IPS-NIHi7 (cell line): ENCODE measurements around the gene SORCS2.

Experiments used
- DNase-seq: peaks from one replicate; pipeline ENCODE4 v3.0.0; 2012; ENCODE audit warnings: mixed read lengths; ENCODE audit errors: extremely low spot score

Gene SORCS2

DNA sequence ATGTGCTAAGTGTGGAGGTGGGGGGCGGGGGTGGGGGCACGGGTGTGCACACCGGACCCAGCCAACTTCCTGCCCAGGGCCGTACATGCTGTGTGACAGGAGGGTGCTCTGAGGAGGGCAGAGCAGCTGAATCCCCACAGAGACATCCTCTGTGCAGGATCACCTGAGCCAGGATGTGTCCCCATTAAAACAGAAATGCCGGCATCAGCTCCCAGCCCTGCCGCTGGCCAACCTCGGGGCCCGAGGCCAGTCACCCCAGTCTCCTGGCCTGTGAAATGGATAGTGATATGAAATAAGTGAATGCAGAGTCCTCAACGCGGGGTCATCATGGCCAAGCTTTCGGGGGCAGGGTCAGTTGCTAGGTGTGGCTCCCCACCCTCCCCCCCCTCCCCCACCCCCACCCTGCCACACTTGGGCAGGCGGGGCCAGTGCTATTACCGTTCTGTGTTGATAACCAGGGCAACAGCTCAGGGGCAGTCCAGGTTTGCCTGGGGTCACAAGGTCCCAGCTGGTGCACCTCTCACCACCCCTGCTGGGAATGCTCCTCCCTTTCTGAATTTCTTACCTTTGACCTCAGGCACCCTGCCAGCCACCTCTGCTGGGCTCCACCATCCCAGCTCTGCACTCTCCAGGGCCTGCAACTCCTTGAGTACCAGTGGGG is 469.6 kb downstream of the SORCS2 start:
- no peak for DNase-seq

DNA sequence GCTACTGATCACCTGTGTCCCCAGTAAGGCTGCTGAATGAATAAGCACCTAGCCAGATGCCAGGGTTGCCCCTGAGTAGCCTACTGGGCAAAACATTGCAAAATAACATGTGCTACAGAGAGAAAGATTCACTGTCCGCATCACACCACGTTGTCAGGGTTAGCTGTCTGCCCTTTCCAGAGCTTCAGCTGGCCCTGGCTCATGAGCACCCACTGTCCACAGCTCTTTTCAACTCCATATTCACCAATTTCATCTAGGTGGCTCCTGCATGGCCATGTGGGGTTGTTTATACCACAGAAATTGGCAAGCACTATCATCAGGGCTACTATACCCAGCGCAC is 470.1 kb downstream of the SORCS2 start:
- no peak for DNase-seq

DNA sequence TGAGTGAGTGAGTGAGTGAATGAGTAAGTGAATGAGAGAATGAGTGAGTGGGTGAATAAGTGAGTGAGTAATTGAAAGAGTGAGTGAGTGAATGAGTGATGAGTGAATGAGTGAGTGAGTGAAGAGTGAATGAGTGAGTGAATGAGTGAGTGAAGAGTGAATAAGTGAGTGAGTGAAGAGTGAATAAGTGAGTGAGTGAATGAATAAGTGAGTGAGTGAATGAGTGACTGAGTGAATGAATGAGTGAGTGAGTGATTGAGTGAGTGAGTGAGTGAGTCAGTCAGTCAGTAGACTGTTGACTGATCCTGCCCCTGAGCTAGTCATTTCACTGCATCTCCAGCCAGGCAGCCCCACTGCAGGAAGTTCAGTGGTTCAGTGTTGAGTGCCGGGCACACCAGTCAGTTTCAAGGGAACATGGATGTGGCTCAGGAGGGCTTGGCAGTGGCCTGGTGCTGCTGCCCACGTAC is 470.8 kb downstream of the SORCS2 start:
- no peak for DNase-seq

DNA sequence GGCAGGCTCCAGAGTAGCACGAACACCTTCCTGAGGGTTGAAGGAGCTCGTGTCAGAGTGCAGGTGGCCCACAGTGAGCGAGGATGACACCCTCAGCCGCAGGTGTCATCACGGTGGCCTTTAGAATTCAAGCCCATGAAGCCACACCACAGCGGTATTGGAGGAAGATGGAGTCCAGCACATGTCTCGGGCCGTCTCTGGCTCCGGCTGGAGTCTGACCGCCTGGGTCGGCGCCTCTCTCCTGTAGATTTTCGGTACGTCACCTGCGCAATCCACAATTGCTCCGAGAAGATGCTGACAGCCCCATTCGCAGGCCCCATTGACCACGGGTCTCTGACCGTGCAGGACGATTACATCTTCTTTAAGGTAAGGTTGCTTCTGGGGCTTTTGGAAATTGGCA is 471.8 kb downstream of the SORCS2 start:
- no peak for DNase-seq

DNA sequence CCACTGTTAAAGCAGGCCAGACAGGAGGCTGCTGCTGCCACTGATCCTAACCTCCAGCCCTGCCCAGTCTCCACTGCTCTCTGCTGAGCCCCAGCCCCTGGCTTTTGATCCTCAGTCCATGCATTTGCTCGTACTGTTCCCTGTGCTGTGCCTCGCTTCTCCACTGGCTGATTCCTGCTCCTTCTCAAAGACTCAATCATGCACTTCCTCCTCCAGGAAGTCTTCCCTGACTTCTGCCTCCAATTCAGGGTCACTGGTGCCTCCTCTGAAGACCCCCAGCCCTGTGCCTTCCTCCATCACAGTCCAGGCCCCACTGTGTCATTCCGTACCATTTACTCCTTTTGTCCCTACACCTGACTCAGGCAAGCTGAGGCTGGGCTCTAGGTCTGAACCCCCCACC is 473.0 kb downstream of the SORCS2 start:
- no peak for DNase-seq

DNA sequence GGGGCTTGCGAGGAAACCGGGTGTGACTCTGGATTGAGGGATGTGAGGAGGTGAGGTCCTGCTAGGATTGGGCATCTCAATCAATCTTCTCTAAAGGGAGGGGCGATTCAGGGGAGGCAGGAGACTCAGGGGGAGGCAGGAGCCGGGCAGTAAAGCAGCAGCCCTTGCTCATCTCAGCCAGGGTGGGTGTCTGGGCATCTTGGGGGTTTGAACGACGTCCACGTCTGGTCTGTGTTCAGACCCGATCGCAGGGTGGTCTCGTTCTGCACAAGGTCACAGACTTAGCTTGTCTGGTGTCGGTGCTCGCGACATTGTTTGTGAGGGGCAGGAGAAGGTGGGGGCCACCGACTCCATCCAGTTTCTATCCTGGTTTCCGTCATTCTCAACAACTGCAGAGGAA is 473.7 kb downstream of the SORCS2 start:
- DNase-seq, result no peak

DNA sequence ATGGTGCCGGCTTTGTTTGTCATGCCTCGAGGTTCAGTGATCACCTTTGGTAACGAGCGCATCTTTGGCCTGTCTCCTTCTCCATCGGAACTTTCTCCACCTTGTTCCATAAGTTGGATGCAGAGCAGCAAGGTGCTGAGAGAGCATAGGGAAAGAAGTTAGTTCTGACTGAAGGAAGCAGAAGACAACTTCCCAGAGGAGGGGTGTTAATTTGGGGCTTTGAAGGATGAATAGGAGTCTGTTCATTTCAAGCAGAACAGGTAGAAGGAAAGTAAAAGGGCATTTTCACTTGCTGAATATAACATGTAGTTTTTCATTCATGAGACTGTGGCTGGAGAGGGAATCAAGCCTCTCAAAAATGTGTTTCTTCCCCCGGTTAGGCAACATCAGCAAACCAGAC is 474.4 kb downstream of the SORCS2 start:
- DNase-seq, result no peak

DNA sequence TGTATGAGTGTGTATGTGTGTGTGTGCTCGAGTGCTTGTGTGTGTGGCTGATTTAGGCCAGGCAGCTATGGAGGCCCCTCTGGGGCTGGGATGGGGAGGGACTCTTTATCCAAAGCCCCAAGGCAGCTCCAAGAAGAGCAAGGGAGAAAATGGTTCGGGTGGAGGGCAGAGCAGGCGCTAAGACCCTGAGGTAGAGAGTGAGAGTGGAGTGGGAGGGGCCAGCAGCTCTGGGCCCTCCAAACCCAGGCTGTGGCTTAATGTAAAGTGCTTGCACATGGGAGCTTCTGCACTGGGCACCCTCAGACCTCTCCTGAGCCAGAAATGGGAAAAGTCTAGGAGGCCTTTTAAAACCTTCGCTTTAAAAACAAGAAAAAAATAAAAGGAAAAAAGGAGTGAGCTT is 475.9 kb downstream of the SORCS2 start:
- no peak for DNase-seq

DNA sequence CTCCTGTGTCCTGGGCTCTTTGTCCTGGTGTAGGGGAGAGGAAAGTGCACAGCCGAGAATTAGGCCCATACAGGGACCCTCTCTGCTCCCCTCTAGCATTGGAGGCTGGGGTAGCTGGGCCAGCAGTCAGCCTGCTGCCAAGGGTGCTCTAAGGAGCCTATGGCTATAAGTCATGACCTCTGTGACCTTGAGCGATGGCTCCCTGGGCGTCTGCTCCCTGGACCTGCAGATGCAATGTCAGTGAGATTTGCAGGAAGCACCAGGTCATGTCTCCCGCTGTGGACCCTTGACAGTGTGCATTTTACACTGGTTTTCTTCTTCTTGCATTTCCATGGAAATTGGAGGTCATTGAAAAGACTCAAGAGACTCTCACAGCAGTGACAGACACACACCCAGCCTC is 476.5 kb downstream of the SORCS2 start:
- DNase-seq, result no peak

DNA sequence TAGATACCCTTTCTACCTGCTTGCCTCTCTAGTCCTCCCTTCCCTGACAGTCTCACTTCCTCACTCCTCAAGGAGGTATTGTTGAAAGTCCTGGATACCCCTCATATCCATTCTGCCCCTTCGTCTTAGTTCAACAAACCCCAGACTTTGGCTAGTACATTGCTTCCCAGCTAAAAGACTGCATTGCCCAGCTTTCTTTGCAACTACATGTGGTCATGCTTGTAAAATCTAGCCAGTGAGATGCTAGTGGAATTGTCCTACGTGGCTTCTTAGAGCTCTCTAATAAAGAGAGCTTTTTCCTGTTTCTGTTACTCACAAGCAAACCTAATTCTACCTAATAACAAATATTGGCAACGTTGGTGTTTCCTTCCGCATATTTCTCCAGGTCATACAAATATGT is 480.3 kb downstream of the SORCS2 start:
- DNase-seq, result no peak

DNA sequence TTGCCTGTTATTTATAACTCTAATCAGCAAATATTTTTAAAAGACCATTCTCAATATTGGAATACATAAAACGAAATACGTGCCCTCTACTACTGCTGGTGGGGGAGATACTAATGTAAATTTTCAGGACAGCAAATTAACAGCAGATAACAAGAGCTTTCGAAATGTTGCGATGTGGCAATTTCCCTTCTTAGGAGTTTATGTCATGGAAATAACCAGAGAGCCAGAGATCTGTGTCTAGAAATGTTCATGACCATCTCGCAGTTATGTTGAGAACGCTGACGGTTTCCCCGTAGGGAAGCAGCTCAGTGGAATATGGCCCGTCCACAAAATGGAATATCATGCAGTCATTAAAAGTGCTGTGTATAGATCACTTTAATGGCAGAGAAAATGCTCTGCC is 480.8 kb downstream of the SORCS2 start:
- no peak for DNase-seq

DNA sequence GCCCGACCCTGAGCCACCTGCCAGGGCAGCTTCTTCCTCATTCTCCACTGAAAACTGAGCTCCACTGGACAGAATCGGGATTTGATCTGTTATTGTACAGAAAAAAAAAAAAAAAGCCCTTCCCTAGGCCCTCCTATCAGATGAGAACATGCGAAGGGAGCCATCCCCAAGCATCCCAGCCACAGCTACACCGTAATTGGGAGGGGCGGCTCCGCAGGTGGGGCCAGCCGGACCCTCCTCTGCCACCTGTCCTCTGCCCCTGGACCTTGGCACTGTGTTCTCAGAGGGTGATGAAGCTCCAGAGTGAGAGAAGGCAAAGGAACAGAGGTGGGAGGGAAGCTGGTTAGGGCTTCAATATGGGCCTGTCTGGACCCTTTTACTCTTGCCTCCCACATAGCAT is 482.4 kb downstream of the SORCS2 start:
- DNase-seq, result no peak

DNA sequence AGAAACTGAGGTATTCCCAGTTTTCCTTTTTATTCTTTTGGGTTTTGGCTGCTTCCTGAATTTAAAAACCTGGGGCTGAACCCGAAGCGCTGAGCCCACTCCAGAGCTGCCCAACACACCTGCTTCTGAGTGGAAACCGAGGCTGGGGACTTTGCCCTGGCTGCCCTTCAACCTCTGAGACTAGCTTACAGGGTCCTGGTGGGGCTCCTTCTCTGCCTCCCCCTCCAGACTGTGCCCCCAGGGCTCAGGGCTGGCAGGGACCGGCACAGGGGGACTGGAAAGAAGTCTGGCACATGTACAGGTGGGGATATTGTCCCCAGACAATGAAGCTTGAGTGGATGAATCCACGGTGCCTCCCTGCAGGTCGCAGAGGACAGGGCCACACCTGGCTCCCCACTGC is 482.8 kb downstream of the SORCS2 start:
- DNase-seq, result no peak

DNA sequence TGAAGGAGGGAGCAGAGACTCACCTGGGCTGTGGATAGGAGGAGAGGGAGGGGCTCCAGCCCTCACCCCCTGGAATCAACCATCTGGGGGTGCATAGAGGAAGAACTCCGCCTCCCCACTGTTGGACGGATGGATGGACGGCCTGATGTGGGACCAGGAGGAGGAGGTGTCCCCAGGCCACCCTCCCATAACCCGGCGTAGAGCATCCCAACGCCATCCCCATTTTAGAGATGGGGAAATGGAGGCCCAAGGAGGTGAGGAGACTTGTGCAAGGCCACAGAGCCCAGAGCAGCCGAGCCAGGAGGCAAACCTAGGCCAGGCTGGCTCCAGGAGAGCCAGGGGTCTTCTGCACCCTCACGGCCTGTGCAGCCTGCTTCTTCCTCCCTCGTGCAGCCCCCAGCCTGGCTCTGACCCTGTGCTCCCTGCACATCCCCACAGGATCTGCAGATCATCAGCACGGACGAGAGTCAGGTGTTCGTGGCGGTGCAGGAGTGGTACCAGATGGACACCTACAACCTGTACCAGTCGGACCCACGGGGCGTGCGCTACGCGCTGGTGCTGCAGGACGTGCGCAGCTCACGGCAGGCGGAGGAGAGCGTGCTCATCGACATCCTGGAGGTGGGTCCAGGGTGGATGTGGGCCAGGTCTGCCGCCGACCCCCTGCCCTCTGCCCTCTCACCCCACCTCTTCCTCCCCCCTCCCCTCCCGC is 483.4 kb downstream of the SORCS2 start:
- DNase-seq, result no peak

DNA sequence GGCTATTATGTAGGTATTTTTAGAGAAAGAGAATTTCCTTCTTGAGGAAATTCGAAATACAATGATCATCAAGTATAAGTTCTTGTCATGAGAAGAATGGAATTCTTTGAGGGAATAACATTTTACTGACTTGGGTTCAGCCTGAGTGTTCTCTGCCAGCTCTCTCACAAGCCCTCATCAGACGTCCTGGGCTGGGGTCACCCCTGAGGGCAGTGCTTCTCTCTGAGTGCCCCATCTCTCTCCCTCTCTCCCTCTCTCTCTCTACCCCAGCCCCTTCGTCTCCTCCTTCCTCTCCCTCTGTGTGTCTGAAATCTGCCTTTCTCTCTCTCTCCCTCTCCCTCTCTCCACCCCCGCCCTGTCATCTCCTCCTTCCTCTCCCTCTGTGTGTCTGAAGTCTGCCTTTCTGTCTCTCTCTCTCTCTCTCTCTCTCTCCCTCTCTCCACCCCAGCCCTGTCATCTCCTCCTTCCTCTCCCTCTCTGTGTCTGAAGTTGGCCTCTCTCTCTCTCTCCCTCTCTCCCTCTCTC is 484.1 kb downstream of the SORCS2 start:
- DNase-seq, result no peak

DNA sequence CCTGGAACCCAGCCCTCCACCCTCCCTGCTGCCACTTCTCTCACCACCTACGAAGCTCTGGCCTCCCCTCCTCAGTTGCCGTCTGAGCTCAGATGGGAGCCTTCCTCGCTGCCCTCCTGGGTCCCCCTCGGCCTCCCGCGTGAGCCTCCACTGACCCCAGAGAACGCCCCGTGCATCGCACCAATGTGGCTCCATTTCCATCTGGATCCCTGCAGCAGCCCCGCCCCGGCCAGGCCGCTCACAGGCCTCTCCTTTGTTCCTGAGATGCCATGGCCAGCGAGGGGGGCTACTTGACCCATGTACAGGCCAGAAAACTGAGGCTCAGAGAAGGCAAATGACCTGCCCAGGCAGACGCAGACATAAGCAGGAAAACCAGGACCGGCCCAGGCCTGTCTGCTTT is 484.7 kb downstream of the SORCS2 start:
- no peak for DNase-seq

DNA sequence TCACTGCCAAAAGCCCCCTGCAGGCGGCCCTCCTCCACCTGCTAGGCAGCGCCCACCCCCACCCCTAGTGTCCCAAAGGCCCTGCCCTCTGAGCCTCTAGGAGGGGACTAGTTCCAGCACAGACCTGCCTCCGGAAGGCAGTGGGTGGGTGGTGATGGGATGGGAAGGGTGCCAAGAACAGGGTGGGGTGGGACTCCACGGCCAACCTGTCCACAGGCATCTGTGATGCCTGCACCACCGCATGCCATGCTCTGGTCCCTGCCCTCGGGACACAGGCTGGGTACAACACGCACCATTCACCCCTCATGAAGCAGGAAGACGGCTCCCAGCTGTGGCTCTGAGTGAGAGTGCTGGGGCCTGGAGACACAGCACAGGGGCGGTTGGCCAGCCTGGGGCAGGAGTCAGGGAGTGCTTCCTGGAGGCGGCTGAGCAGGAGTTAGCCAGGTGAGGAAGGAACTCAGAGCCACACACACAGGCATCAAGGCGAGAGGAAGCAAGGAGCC is 485.5 kb downstream of the SORCS2 start:
- no peak for DNase-seq

DNA sequence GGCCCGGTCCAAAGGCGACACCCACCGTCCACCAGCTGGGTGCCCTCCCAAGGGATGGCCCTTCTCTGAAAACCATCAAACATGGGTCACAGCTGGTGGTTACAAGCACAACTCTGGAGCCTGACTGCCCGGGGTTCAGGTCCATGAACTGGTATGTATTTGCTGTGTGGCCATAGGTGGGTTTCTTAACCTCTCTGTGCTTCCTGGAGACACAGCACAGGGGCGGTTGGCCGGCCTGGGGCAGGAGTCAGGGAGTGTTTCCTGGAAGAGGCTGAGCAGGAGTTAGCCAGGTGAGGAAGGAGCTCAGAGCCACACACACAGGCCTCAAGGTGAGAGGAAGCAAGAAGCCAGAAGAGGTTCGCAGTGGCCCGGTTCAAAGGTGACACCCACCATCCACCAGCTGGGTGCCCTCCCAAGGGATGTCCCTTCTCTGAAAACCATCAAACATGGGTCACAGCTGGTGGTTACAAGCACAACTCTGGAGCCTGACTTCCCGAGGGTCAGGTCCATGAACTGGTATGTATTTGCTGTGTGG is 486.0 kb downstream of the SORCS2 start:
- no peak for DNase-seq

DNA sequence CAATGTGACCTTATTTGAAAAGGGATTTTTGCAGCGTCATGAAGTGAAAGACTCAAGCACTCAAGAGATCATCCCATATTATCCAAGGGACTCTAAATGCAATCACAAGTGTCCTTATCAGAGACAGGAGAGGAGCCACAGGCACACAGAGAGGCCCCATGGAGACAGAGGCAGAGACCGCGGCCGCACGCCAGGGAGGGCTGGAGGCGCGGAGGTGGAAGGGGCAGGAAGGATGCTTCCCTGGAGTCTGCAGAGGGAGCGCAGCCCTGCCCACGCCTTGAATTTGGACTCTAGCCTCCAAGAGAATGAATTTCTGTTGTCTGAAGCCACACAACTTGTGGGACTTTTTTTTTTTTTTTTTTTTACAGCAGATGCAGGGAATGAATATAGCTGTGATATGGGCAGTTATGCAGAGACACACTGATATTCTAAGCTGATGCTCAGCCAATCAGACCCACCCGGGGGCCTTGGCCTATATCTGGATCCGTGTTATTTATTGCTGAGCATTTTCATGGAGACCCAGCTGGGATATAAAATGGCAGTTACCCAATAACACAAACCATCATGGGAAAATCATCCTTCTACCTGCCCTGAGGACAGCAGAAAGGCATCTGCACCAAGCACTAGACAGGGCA is 487.2 kb downstream of the SORCS2 start:
- DNase-seq, result no peak

DNA sequence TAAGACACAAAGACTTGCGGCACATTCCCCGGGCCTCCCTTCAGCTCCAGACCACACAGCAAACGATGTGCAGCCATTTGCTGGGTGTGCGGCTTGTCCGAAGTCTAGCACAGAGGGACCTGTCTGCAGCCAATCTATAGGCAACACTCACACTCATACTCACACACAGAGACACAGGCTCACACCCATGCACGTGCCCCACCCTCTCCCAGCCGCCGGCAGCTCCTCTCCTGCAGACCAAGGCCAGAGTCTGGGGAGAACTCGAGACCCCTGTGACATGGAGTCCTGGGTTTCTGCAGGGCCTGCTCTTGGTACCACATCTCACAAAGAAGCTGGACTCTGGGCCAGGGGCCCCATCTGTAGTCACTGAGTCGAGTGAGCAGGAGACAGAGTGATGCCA is 487.8 kb downstream of the SORCS2 start:
- DNase-seq, result no peak

DNA sequence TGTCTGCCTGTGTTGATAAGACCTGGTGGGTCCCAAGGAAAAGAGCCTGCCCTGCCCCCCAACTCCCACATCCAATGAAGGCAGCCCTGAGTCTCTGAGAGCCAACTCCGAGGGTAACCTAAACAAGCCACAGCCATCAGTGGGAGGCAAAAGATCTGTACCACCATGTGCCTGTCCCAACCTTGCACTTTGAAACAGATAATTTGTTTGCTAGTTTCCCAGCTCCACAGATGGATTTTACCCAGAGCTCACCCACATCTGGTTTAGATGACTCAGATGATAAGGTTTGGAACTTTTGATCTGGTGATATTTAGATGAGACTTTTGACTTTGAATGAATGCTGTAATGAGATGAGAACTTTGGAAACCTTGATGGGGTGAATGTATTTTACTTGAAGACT is 488.4 kb downstream of the SORCS2 start:
- DNase-seq, result no peak

DNA sequence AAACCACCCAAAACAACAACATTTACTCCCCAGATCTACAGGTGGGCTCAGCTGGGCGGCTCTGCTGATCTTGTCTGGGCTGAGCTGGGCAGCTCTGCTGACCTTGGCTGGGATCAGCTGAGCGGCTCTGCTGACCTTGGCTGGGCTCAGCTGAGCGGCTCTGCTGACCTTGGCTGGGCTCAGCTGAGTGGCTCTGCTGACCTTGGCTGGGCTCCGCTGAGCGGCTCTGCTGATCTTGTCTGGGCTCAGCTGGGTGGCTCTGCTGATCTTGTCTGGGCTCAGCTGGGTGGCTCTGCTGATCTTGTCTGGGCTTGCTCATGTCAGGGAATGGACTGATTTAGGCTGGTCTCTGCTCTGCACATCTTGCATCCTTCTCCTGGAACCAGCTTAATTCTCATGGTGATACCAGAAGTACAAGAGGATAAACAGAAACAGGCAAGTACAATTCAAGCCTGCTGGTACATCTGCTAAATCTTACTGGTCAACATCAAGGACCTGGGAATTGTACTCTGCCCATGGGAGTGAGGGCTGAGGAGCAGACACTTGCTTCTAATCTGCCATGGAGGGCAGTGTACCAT is 490.9 kb downstream of the SORCS2 start:
- no peak for DNase-seq
